KBM-7 (cell line): ENCODE data around the gene THAP8.

Source experiments
- DNase-seq: peaks from one replicate; pipeline ENCODE4 v3.0.0-alpha.2; 2015
- in situ Hi-C: fragments of 300-500 bp; cut with MboI; formaldehyde crosslinking; loops from 2 replicates; pipeline ENCODE4 v1.14.3; 2020; ENCODE audit warnings: low sequenced_read_pairs, low pct_unique_long_range_greater_than_20kb, mixed read lengths

Gene THAP8

GRCh38 chr19:36040495-36040894, 13.6 kb downstream of the THAP8 start:
- in situ Hi-C loops, result no loop called here
- DNase-seq, result no peak

- in situ Hi-C loops, result no loop called here
- DNase-seq, result no peak
Observed at GRCh38 chr19:36032251-36033104, 21.6 kb downstream of the THAP8 start, which contains the start of gene CLIP3. Gene CLIP3, minus strand, starts transcription at chr19:36032873. Its CDS starts 516 bp downstream, at chr19:36032357.

DNA sequence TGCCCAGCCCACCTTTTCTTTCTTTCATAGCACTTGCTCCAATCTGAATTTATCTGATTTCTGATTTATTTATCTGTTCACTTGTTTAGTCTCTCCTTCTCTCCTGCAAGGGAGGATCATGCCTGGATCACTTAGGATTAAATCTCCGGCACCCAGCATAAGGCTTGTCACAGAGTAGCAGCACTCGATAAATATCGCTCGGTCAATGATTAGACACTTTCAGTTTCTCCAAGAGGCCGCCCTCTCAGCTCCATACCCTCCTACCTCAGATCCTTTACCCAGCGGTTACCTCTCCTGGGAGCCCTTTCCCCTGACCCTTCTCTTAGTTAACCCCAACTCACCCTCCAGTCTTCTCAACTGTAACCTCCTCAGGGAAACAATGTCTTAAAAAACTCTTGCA, 22.8 kb downstream of the THAP8 start:
- in situ Hi-C loops, result no loop called here
- DNase-seq, result no peak

DNA sequence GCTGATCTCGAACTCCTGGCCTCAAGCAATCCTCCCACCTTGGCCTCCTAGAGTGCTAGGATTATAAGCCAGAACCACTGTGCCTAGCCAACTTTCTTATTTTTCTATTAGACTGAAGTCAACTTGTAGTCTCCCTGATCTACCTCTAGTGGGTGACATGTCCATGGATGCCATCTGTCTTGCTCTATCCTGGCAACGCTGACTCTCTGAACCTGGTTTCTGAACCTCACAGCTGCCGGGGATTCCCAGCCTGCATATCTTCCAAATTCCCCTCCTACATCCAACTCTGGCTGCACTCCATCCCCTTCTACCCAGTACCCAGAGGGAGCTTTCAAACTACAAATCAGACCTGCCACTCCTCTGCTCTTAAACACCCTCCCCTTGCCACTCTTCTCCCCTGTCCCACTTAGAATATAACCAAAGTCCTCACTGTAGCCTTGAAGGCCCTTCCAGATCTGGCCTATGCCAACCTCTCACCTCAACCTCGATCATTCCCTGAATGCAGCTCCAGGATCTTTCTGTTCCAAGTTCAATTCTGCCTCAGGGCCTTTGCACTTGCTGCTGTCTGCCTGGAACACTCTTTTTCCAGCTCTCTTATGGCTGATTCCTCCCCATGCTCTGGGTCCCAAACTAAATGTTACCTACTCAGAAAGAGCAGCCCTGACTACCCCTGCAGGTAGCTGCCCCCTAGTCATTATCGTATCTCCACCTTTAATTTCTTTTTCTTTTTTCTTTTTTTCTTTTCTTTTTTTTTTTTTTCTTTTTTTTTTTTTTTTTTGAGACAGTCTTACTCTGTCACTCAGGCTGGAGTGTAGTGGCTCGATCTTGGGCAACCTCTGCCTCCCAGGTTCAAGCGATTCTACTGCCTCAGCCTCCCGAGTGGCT, 23.6 kb downstream of the THAP8 start:
- DNase-seq, result no peak
- in situ Hi-C loops, result no loop called here

- DNase-seq, result no peak
- in situ Hi-C loops, result no loop called here
Observed at GRCh38 chr19:36028313-36029041, 25.6 kb downstream of the THAP8 start.

GRCh38 chr19:36027696-36028095, 26.4 kb downstream of the THAP8 start:
- in situ Hi-C loops, result no loop called here

GRCh38 chr19:36026091-36026876, 27.8 kb downstream of the THAP8 start:
- in situ Hi-C loops, result no loop called here
- no peak for DNase-seq

More at GRCh38 chr19:36027696-36028095, 26.4 kb downstream of the THAP8 start:
- no peak for DNase-seq

- DNase-seq, result no peak
- in situ Hi-C loops, result no loop called here
Observed at GRCh38 chr19:36025541-36025940, 28.5 kb downstream of the THAP8 start.

DNA sequence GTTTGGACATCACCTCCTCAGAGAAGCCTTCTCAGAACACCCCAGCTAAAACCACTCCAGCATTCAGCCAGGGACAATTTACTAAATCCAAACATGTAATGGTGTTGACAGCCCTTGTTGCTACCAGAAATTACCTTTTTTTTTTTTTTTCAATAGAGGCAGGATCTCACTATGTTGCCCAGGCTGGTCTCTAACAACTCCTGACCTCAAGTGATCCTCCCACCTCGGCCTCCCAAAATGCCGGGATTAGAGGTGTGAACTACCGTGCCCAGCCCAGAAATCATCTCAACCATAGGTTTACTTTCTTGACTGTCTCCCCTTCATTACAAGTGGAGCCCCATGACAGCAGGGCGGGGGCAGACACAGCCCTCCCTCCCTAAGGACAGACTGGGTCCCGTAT, 30.7 kb downstream of the THAP8 start:
- DNase-seq, result no peak
- in situ Hi-C loops, result no loop called here

DNA sequence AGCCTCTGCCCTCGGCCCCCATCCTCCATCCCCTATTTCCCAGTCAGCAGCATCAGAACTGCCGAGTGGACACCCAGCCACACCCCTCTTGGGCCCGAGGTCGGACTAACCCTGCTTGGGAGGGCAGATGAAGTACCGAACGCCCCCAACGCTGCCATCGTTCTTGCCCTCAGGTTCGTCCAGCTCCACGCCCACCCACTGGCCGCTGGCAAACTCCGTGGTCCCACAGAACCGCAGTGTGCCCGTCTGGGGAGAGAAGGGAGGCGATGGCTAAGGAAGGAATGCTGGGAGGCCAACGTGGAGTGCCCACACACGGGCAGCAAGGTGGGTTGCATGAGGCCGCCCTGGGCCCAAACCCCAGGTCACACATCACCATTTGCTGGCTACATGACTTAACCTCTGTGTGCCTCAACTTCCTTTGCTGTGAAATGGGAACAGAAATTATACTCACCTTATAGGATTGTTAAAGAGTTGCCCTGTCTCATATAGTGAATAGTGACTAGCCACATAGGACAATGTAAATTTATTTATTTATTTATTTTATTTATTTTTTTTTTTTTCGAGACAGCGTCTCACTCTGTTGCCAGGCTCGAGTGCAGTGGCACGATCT, 34.9 kb downstream of the THAP8 start:
- in situ Hi-C loops, result no loop called here
- no peak for DNase-seq

DNA sequence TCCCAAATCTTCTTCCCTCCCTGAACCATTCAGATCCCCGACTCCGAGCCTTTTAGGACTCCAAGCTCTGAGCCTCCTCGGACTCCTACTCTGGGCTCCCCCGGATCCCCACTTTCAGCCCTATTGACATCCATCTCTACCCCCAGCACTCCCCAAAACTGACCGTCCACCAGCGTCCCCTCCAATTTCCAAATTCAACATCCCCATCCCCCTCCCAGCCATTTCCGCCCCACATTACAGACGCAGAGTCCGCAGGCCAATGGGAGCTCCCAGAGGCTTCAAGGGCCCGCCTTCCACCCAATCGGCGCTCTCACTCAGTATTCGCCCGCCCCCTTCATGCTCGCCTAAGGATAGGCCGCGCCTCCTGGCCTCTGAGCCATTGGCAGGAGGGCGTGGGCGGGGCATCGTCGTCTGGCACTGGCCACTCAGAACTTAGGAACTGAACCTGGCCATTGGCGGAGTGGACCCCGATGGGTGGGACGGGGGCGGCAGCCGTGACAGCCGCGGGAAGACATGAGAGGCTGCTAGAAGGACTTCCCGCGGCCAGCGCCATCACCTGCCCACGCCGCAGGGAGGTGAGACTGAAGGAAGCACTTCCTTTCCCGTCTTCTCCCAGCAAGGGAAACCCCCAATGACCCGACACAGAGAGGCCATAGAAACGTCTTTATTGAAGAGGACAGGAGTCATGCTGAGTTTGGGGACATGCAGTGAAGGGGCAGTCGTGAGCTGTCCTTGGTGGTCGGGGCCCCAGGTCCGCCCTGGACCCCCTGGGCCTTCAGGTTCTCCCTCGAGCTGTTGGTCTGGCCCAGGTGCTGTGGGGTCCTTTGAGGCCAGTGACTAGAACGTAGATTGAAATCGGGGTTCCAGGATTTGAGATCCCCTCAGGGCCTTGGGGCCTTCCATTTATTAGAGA, 39.8 kb downstream of the THAP8 start, which contains the start of gene ALKBH6:
Gene ALKBH6, minus strand, starts transcription at position 202 of the 913 bp plus-strand sequence. CDS start 816 bp downstream, outside the sequence.
- DNase-seq, result peak; percentile 99
- in situ Hi-C loops, result no loop called here

DNA sequence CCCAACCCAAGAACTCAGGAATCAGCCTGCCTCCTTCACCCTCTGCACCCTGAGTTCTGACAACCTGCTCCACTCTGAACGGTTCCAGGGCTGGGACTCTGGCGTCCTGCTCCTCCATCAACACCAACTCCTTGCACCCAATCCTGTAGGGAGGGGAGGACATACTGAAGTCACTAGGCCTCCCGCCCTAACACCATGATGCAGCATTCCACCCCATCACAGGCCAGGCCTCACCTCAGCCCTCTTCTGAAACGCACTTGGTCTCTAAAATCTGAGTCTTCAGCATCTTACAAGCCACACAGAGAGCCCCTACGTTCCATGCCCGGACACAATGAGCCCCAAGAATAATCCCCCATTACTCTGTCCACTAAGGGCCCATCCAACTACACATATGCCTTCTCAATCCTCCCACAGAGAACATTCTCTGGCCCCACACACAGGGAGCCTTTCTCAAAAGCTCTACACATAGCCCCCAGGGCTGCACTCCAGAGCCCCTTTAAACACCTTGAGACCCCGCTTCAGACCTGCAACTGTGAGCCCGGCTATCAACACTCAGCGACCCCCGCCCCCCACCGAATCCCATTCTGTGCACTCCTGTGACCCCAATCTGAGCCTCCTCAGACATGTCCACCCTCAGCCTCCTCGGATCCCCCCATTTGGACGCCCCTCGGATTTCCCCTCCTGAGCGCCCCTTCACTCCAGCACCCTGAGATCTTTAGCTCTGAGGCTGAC, 40.6 kb downstream of the THAP8 start:
- in situ Hi-C loops, result no loop called here

GRCh38 chr19:36010402-36010801, 43.7 kb downstream of the THAP8 start:
- no peak for DNase-seq
- in situ Hi-C loops, result no loop called here

More for the DNA sequence above, 40.6 kb downstream of the THAP8 start:
- no peak for DNase-seq

GRCh38 chr19:36009633-36010379, 44.3 kb downstream of the THAP8 start:
- in situ Hi-C loops, result no loop called here
- DNase-seq, result no peak

DNA sequence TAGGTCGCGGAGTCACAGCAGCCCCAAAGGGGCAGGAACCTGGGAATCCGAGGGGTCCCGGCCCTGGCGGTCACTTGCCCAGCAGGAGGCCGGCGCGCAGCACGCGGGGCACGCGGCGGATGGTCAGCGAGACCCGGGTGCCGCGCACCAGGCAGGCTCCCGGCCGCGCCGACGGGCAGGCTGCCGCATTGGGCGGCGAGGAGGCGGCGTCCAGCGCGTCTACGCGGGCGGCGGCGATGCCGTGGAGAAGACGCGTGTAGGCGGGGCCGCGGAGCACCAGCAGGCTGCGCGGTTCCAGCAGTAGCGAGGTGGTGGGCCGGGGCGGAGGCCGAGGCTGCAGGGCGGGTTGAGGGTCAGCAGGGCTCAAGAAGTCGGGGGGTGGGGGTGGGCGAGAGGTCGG, 44.9 kb downstream of the THAP8 start:
- no peak for DNase-seq
- in situ Hi-C loops, result no loop called here
